Stimulated activated CD4-positive, alpha-beta T cell treated with anti-CD3 and anti-CD28 coated beads, Interleukin-1b, Interleukin-23, amount 100 ng/mL, for 1 hour (primary cell): ENCODE data around the gene PLAC8.
"Not testable (repeated sequence)": the region's sequence is repeated elsewhere in the genome, so short reads cannot be mapped to it uniquely, and the experiment has no call there.

ENCODE experiments used
- DNase-seq, 2 donors: peaks; one replicate each; pipeline ENCODE4 v3.0.0-alpha.2; 2020; ENCODE audit warnings: low read depth in 2 of 2

PLAC8 gene

DNA sequence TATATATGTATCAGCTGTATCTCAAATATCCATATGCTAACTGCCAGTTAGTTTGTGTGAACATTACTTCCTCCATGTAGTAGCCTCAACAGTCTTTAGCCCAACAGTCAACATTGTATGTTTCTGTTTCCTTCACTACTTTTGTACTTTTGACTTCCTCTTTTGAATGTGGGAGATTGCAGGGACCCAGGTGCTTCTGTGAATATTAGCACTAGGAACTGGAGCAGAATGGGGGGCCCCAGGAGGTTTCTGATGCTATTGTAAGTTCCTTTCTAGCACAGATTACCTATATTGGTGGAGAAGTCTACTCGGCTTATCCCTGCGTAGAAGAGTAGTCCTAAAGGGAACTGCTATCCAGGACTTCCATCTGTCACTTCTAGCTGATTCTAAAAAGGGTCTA is 2.3 kb downstream of the PLAC8 start:
- DNase-seq: no peak

- DNase-seq: not testable (repeated sequence)
These were observed 2.8 kb downstream of the PLAC8 start for GRCh38 chr4:83111751-83112141.

- no peak for DNase-seq
These were observed 3.4 kb downstream of the PLAC8 start for GRCh38 chr4:83110970-83111750.

- DNase-seq: peak; percentile 68 to 81
These were observed 4.1 kb downstream of the PLAC8 start for GRCh38 chr4:83110223-83110945.

DNA sequence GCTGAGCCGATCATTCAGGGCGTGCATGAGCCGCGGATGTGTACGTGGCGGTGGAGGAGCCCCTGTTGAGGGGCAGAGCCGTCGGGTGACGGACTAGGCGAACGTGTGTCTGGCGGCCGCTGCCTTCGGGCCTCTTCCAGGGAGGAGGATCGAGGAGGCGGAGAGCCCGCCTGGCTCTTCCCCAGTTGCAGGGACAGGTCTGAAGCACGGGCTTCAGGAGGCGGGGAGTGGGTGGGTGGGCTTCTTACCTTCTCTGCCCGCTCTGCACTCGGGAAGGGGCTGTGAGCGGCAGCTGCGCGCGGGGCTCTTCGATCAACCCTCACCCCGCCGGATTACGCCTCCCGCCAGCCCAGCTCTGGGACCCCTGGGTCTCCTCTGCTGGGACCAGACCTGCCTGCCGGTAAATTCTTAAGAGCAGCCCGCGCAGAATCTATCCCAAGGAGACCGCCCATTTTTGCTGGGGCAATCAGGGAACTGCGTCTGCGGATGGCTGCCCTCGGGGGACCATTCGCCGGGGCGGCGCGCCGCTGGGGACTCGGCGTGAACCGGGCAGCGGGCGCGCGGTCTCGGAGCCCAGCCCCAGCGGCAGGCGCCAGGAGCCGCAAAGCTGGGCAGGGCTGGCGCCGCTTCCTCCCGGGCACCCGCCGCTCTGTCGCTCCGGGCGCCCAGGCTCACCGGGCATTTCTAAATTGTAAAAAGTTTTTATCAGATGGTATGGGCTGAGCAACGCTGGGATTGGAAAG is 4.9 kb downstream of the PLAC8 start:
- DNase-seq: no peak

DNA sequence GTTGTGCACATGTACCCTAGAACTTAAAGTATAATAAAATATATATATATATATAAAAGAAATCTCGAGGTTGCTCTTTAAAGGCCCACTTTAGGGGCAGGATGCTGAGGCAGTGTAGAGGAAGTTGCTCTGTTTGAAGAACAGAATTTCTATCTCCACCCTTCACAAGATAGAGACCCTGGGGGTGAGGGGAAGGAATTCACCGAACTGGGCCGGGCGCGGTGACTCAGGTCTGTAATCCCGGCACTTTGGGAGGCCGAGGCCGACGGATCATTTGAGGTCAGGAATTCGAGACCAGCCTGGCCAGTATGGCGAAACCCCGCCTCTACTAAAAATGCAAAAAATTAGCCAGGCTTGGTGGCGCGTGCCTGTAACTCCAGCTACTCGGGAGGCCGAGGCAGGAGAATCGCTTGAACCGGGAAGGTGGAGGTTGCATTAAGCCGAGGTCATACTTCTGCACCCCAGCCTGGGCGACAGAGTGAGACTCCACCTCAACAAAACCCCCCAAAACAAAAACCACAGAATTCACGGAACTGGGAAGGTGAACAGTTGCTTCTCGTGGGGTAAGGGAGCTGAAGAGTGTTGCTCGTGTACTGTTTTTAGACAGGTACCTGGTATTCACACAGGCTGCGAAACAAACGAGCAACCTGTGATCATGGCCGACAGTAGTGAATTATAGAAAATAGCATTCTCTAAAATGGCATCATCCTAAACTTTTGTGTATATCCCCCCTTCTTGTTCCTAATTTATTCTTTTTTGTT is 6.2 kb downstream of the PLAC8 start:
- no peak for DNase-seq

DNA sequence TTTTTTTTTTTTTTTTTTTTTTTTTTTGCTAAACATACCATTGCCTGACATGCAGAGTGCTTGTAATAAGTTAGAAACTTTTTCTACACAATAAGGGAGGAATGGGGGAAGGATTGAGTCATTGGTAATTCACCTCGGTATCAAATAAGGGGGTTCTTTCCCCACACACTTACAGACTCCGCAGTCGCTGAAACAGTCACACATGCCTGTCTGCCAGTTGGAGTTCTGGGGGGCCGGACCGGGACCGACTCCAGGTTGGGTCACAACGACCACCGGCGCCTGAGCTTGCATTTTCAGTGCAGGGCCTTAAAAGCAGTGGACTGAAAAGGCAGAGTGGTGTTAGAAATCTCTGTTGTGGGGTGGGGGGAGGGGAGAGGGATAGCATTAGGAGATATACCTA is 6.9 kb downstream of the PLAC8 start:
- no peak for DNase-seq

DNA sequence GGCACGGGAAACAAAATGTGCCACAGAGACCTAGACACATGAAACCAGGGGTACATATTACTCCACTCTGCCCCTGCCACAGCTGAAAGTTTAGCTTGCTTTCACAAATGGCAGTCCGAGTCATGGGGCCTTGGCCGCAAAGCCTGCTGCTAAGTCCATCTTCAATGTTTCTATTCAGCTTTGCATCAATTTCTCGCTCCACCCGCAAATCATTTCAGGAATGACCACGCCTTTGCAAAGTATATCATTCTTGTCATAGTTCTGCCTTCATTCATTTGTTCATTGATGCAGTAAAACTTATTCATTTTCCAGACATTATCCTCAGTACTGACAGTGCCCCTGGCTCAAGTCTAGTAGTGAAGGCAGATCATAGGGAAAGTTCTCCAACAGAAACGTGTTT is 9.5 kb downstream of the PLAC8 start:
- no peak for DNase-seq

GRCh38 chr4:83096397-83096796 is 18.1 kb downstream of the PLAC8 start:
- no peak for DNase-seq

GRCh38 chr4:83093060-83093640 is 21.4 kb downstream of the PLAC8 start:
- DNase-seq: no peak

GRCh38 chr4:83089410-83090157 is 24.9 kb downstream of the PLAC8 start:
- no peak for DNase-seq

- DNase-seq: not testable (repeated sequence)
These were observed 29.6 kb downstream of the PLAC8 start for GRCh38 chr4:83084956-83085355.

DNA sequence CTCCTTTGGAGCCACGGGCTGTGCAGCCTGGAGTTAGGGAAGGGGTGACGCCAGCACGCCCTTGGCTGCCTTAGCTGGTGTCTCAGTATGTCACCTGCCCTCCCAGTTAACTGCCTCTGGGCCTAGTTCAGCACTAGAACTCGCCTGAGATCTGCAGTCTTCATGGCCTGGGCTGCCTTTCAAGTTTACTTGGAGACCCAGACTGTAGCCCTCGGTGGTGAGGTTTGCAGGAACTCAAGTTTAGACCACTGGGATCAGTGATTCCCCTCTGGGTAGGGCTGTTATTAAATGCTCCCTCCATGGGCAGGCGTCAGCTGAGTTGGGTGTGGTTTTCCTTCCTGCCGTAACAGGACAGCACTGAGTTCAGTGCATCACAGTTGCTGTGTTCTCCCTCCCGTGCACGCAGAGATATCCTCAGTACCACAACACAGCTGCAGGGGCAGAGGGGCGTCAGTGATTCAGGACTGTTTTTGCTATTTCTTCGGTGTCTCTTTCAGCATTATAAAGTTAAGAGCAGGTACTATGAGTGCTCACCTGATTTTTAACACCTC is 30.5 kb downstream of the PLAC8 start:
- DNase-seq: peak in 1 of 2 donors; percentile 28

- DNase-seq: no peak
These were observed 31.8 kb downstream of the PLAC8 start for GRCh38 chr4:83082777-83083176.

- no peak for DNase-seq
These were observed 34.0 kb downstream of the PLAC8 start for GRCh38 chr4:83080561-83080960.

DNA sequence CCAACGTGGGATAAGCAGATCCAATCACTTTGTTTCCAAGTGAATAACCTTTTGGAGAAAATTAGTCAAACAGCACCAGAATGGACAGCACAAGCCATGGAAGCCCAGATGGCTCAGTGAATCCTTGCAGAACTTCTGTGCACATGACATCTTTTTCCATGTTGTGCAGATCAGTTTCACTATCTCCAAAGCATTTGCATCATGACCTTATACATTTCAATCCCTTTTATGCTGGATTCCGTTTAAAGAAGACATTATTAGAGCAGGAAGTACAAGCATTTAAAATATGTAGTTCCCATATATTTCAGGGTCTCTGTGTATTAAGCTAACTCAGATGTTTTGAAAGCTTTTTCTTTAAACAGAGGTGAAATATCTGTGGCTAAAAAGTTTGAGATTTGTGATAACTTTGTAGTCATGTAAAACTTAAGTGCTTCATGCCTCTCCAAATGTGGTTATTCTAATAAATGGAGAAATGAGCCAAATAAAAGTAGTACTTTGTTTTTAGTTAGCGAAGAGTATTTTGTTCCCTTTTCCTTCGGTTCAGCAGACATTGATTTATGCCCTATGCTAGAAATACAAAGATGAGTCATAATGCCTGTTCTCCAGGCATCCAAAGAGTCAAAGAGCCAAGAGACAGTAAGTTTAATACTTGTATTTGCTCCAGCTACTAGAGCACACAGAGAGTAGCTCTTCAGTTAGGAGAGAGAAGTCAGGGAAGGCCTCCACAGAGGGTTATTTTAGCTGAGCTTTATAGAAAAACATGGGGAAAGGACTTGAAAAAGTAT is 39.0 kb downstream of the PLAC8 start:
- no peak for DNase-seq

DNA sequence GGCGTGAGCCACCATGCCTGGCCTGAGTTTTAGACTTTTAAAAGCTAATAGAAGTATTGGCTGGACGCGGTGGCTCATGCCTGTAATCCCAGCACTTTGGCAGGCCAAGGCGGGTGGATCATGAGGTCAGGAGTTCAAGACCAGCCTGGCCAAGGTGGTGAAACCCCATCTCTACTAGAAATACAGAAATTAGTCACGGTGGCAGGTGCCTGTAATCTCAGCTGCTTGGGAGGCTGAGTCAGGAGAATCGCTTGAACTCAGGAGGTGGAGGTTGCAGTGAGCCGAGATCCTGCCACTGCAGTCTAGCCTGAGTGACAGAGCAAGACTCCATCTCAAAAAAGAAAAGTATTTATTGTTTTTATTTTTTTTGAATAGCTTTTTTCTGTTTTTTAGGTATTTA is 39.7 kb downstream of the PLAC8 start:
- DNase-seq: not testable (repeated sequence)

GRCh38 chr4:83074086-83074704 is 40.3 kb downstream of the PLAC8 start:
- DNase-seq: peak in 1 of 2 donors; percentile 16

- DNase-seq: no peak
These were observed 43.4 kb downstream of the PLAC8 start for GRCh38 chr4:83071116-83071515.
